IPS-20b (cell line): ENCODE results near the gene HYAL1.

Source experiments
- H3K27ac ChIP-seq: one replicate; pipeline ENCODE4 v1.5.1; 2013; ENCODE audit warnings: low read length
- H3K27me3 ChIP-seq: 2 replicates; pipeline ENCODE4 v1.6.1; 2013; ENCODE audit warnings: mild to moderate bottlenecking, low read length, inconsistent platforms; ENCODE audit not compliant: insufficient read depth
- H3K36me3 ChIP-seq: 2 replicates; pipeline ENCODE4 v1.6.1; 2013; ENCODE audit warnings: low read depth, mild to moderate bottlenecking, inconsistent platforms, low read length, moderate library complexity; ENCODE audit not compliant: insufficient read depth
- H3K4me1 ChIP-seq: 2 replicates; pipeline ENCODE4 v1.6.1; 2013; ENCODE audit warnings: mild to moderate bottlenecking, control low read depth, inconsistent platforms, low read length, moderate library complexity; ENCODE audit not compliant: insufficient read depth
- H3K4me3 ChIP-seq: 2 replicates; pipeline ENCODE4 v1.5.1; 2013; ENCODE audit warnings: mild to moderate bottlenecking, low read length, inconsistent platforms
- H3K9ac ChIP-seq: 2 replicates; pipeline ENCODE4 v1.6.1; 2013; ENCODE audit warnings: low read depth, mild to moderate bottlenecking, inconsistent platforms, low read length, moderate library complexity
- H3K9me3 ChIP-seq: 2 replicates; pipeline ENCODE4 v1.6.1; 2013; ENCODE audit warnings: mild to moderate bottlenecking, low read depth, low read length, inconsistent platforms; ENCODE audit not compliant: insufficient read depth

HYAL1 gene

GRCh38 chr3:50296721-50297383, 6.5 kb downstream of the HYAL1 start:
- Histone ChIP-seq H3K4me1 (peaks cover 8% of the 10 kb centered on the region), H3K27ac (no peak overlapping the region), H3K36me3 (no peaks in the 10 kb centered on the region), H3K9ac (no peak overlapping the region), H3K4me3 (no peak overlapping the region), H3K27me3 (peaks cover 4% of the 10 kb centered on the region; the same call in 1 of the 2 replicates), H3K9me3 (no peaks in the 10 kb centered on the region)

- H3K36me3 ChIP-seq: no peaks in the 10 kb centered on the region
- H3K27me3 ChIP-seq: peaks cover 4% of the 10 kb centered on the region; the same call in 1 of the 2 replicates
- H3K4me3 ChIP-seq: no peak overlapping the region
- no peak overlapping the region for H3K27ac ChIP-seq
- H3K9me3 ChIP-seq: no peaks in the 10 kb centered on the region
- H3K4me1 ChIP-seq: peaks cover 8% of the 10 kb centered on the region
- no peak overlapping the region for H3K9ac ChIP-seq
These were observed 7.6 kb downstream of the HYAL1 start for GRCh38 chr3:50295553-50296431.

GRCh38 chr3:50294492-50295403, 8.6 kb downstream of the HYAL1 start:
- Histone ChIP-seq H3K9ac (no peak overlapping the region), H3K27ac (no peak overlapping the region), H3K27me3 (no peaks in the 10 kb centered on the region), H3K9me3 (no peaks in the 10 kb centered on the region), H3K4me1 (peaks cover 4% of the 10 kb centered on the region), H3K4me3 (no peak overlapping the region), H3K36me3 (peaks cover 9% of the 10 kb centered on the region)

- no peak overlapping the region for H3K27ac ChIP-seq
These were observed 9.3 kb downstream of the HYAL1 start for GRCh38 chr3:50294089-50294488.

GRCh38 chr3:50293079-50293801, 10.1 kb downstream of the HYAL1 start:
- peak overlapping the region; percentile 94; the same call in 1 of the 2 replicates for H3K4me3 ChIP-seq
- H3K9me3 ChIP-seq: no peaks in the 10 kb centered on the region
- H3K4me1 ChIP-seq: peaks cover 3% of the 10 kb centered on the region; the same call in 1 of the 2 replicates
- H3K36me3 ChIP-seq: peaks cover 24% of the 10 kb centered on the region
- H3K27ac ChIP-seq: no peak overlapping the region
- H3K27me3 ChIP-seq: no peaks in the 10 kb centered on the region
- peak overlapping the region; percentile 75; the same call in 1 of the 2 replicates for H3K9ac ChIP-seq

More at GRCh38 chr3:50294089-50294488, 9.3 kb downstream of the HYAL1 start:
- Histone ChIP-seq H3K4me1 (peaks cover 3% of the 10 kb centered on the region; the same call in 1 of the 2 replicates), H3K9ac (no peak overlapping the region), H3K4me3 (no peak overlapping the region), H3K9me3 (no peaks in the 10 kb centered on the region), H3K27me3 (no peaks in the 10 kb centered on the region), H3K36me3 (peaks cover 16% of the 10 kb centered on the region)

- peak within 1 kb of the TSS; percentile 54 for H3K27ac ChIP-seq
- H3K9ac ChIP-seq: peak within 1 kb of the TSS; percentile 88
- peaks cover 3% of the 10 kb centered on the region; the same call in 1 of the 2 replicates for H3K4me1 ChIP-seq
- H3K4me3 ChIP-seq: peak within 1 kb of the TSS; percentile 94
- peaks cover 32% of the 10 kb centered on the region for H3K36me3 ChIP-seq
- H3K27me3 ChIP-seq: no peaks in the 10 kb centered on the region
- H3K9me3 ChIP-seq: no peaks in the 10 kb centered on the region
These were observed 11.0 kb downstream of the HYAL1 start, which contains the start of gene IFRD2 for GRCh38 chr3:50292159-50293078. Gene IFRD2 (minus strand): TSS chr3:50292429. CDS start chr3:50292274, 155 bp downstream.

- H3K27me3 ChIP-seq: no peaks in the 10 kb centered on the region
- no peak overlapping the region for H3K4me3 ChIP-seq
- H3K27ac ChIP-seq: no peak overlapping the region
- H3K9ac ChIP-seq: no peak overlapping the region
- H3K36me3 ChIP-seq: peaks cover 42% of the 10 kb centered on the region
- H3K4me1 ChIP-seq: peaks cover 3% of the 10 kb centered on the region; the same call in 1 of the 2 replicates
- H3K9me3 ChIP-seq: no peaks in the 10 kb centered on the region
These were observed 13.2 kb downstream of the HYAL1 start for GRCh38 chr3:50290161-50290641.

- Histone ChIP-seq H3K27ac (no peak overlapping the region), H3K4me1 (peaks cover 3% of the 10 kb centered on the region; the same call in 1 of the 2 replicates), H3K9me3 (no peaks in the 10 kb centered on the region), H3K27me3 (no peaks in the 10 kb centered on the region), H3K9ac (no peak overlapping the region), H3K36me3 (peaks cover 42% of the 10 kb centered on the region), H3K4me3 (no peak overlapping the region)
These were observed 14.2 kb downstream of the HYAL1 start for GRCh38 chr3:50289130-50289529.

GRCh38 chr3:50288387-50289007, 14.9 kb downstream of the HYAL1 start:
- H3K36me3 ChIP-seq: peaks cover 42% of the 10 kb centered on the region
- H3K27ac ChIP-seq: no peak overlapping the region
- no peak overlapping the region for H3K9ac ChIP-seq
- no peak overlapping the region for H3K4me3 ChIP-seq
- H3K4me1 ChIP-seq: peaks cover 3% of the 10 kb centered on the region; the same call in 1 of the 2 replicates
- no peaks in the 10 kb centered on the region for H3K27me3 ChIP-seq
- no peaks in the 10 kb centered on the region for H3K9me3 ChIP-seq
